Parathyroid adenoma (tissue), 2 donors: ENCODE data around the gene SNPH.

ENCODE experiments used
- H2AFZ ChIP-seq: fragments of 300-600 bp; sonication (generic); one replicate; pipeline ENCODE4 v1.7.0; 2017; ENCODE audit warnings: antibody characterized with exemption, mild to moderate bottlenecking
- H3K27ac ChIP-seq: fragments of 300-600 bp; sonication (generic); one replicate; pipeline ENCODE4 v1.7.0; 2017
- H3K27me3 ChIP-seq: fragments of 300-600 bp; sonication (generic); one replicate; pipeline ENCODE4 v1.7.0; 2017; ENCODE audit warnings: low read length; ENCODE audit not compliant: control insufficient read depth, insufficient read depth
- H3K36me3 ChIP-seq: fragments of 300-600 bp; sonication (generic); one replicate; pipeline ENCODE4 v1.7.0; 2017; ENCODE audit warnings: low read length; ENCODE audit not compliant: control insufficient read depth, insufficient read depth
- H3K4me1 ChIP-seq: fragments of 300-600 bp; sonication (generic); one replicate; pipeline ENCODE4 v1.7.0; 2017; ENCODE audit warnings: control low read depth
- H3K4me2 ChIP-seq: fragments of 300-600 bp; sonication (generic); one replicate; pipeline ENCODE4 v1.7.0; 2017; ENCODE audit warnings: low read length
- H3K4me3 ChIP-seq: fragments of 300-600 bp; sonication (generic); one replicate; pipeline ENCODE4 v1.7.0; 2017; ENCODE audit warnings: low read depth, low read length
- H3K79me2 ChIP-seq: fragments of 300-600 bp; sonication (generic); one replicate; pipeline ENCODE4 v1.7.0; 2017; ENCODE audit warnings: control low read depth
- H3K9ac ChIP-seq: fragments of 300-600 bp; sonication (generic); one replicate; pipeline ENCODE4 v1.7.0; 2017; ENCODE audit warnings: mild to moderate bottlenecking
- H3K9me3 ChIP-seq: fragments of 300-600 bp; sonication (generic); one replicate; pipeline ENCODE4 v1.7.0; 2017; ENCODE audit warnings: low read length; ENCODE audit not compliant: control insufficient read depth
- CTCF ChIP-seq: fragments of 300-600 bp; sonication (generic); IDR thresholded peaks from one replicate; pipeline ENCODE4 v1.7.0; 2017; ENCODE audit warnings: antibody characterized with exemption, mild to moderate bottlenecking
- donor health status: primary hyperparathyroidism.

The SNPH gene

GRCh38 chr20:1252416-1252815, 13.7 kb upstream of the SNPH start:
- H3K4me1 ChIP-seq = no peaks in the 10 kb centered on the region

GRCh38 chr20:1254254-1254653, 11.8 kb upstream of the SNPH start:
- no peaks in the 10 kb centered on the region for H3K36me3 ChIP-seq
- no peak overlapping the region for H3K4me3 ChIP-seq
- no peaks in the 10 kb centered on the region for H3K9me3 ChIP-seq
- H3K79me2 ChIP-seq = no peaks in the 10 kb centered on the region
- H3K27ac ChIP-seq = no peak overlapping the region
- no peak overlapping the region for H3K9ac ChIP-seq
- H3K4me1 ChIP-seq = peaks cover 5% of the 10 kb centered on the region
- no peak overlapping the region for H3K4me2 ChIP-seq
- TF ChIP-seq CTCF = no peak
- no peak overlapping the region for H2AFZ ChIP-seq
- no peaks in the 10 kb centered on the region for H3K27me3 ChIP-seq

More at GRCh38 chr20:1252416-1252815, 13.7 kb upstream of the SNPH start:
- H3K9ac ChIP-seq = no peak overlapping the region
- H3K4me3 ChIP-seq = no peak overlapping the region
- H2AFZ ChIP-seq = no peak overlapping the region
- H3K36me3 ChIP-seq = no peaks in the 10 kb centered on the region
- TF ChIP-seq CTCF = no peak
- H3K27me3 ChIP-seq = no peaks in the 10 kb centered on the region
- no peaks in the 10 kb centered on the region for H3K9me3 ChIP-seq
- no peaks in the 10 kb centered on the region for H3K79me2 ChIP-seq
- no peak overlapping the region for H3K27ac ChIP-seq
- no peak overlapping the region for H3K4me2 ChIP-seq

- no peak overlapping the region for H2AFZ ChIP-seq
- H3K27ac ChIP-seq = no peak overlapping the region
- H3K4me2 ChIP-seq = no peak overlapping the region
- no peak overlapping the region for H3K4me3 ChIP-seq
- H3K36me3 ChIP-seq = no peaks in the 10 kb centered on the region
- H3K9me3 ChIP-seq = no peaks in the 10 kb centered on the region
- no peak overlapping the region for H3K9ac ChIP-seq
- no peaks in the 10 kb centered on the region for H3K79me2 ChIP-seq
- no peak for TF ChIP-seq CTCF
- H3K4me1 ChIP-seq = peaks cover 5% of the 10 kb centered on the region
- H3K27me3 ChIP-seq = no peaks in the 10 kb centered on the region
Measured at GRCh38 chr20:1255675-1256074, 10.4 kb upstream of the SNPH start.

GRCh38 chr20:1263853-1264252, 2.2 kb upstream of the SNPH start:
- Histone ChIP-seq H3K9ac (no peak overlapping the region), H3K79me2 (peaks cover 2% of the 10 kb centered on the region)

More at GRCh38 chr20:1263853-1264252, 2.2 kb upstream of the SNPH start:
- Histone ChIP-seq H3K4me1 (peaks cover 10% of the 10 kb centered on the region), H2AFZ (no peak overlapping the region), H3K4me2 (no peak overlapping the region), H3K27me3 (no peaks in the 10 kb centered on the region), H3K9me3 (no peaks in the 10 kb centered on the region), H3K4me3 (no peak overlapping the region), H3K27ac (no peak overlapping the region), H3K36me3 (no peaks in the 10 kb centered on the region)
- TF ChIP-seq CTCF = no peak
